Activated CD4-positive, alpha-beta T cell treated with anti-CD3 and anti-CD28 coated beads, Interleukin-2, amount 10 ng/mL, durations not matched to agents 24 days and 14 days (primary cell): ENCODE measurements around the gene CAMK1D. TPM values are rescaled to one million over a fixed set of nuclear protein-coding genes. Genes with fewer than 3 reads are reported as not detected.

ENCODE experiments used
- DNase-seq: peaks from one replicate; pipeline ENCODE4 v3.0.0; 2022
- H3K27ac Mint-ChIP-seq: one replicate; pipeline ENCODE4 v1.8.0; 2022; ENCODE audit warnings: mild to moderate bottlenecking, mixed read lengths
- H3K27me3 Mint-ChIP-seq: one replicate; pipeline ENCODE4 v1.8.0; 2022; ENCODE audit warnings: mixed read lengths
- H3K36me3 Mint-ChIP-seq: one replicate; pipeline ENCODE4 v1.8.0; 2022; ENCODE audit warnings: low read depth, mild to moderate bottlenecking, mixed read lengths
- H3K4me1 Mint-ChIP-seq: one replicate; pipeline ENCODE4 v1.8.0; 2021; ENCODE audit warnings: mixed read lengths
- H3K4me3 Mint-ChIP-seq: one replicate; pipeline ENCODE4 v1.8.0; 2022; ENCODE audit warnings: mild to moderate bottlenecking, moderate library complexity, mixed read lengths
- H3K9me3 Mint-ChIP-seq: one replicate; pipeline ENCODE4 v1.8.0; 2021; ENCODE audit warnings: mixed read lengths
- intact Hi-C: fragments of 100-400 bp; cut with micrococcal nuclease; formaldehyde crosslinking; loops from one replicate; pipeline ENCODE4 v1.15.1; 2023
- total RNA-seq: library from RNA; stranded (reverse); gene quantifications from 2 replicates; pipeline ENCODE4 v1.2.3, GENCODE V29; 2022

The CAMK1D gene
- total RNA-seq, 1 donor from 2014 or later, result 5.6 TPM

DNA sequence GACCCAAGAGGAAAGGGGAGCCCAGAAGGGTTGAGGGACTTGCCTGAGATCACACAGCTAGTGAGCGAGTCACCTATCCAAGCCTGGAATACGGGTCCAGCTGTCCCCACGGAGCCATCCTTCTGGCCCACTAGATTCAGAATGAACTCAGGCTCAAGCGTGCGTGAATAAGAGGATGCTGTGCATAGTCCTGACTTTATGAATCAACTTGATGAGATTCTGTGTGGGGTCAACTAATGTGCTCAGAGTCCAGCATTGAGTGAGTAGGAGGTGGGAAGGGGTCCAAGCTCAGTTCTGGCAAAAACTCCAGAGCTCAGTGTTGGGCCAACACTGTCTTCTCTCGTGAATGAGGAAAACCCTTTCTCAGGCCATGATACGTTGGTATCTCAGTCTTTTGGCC lies 41.4 kb downstream of the CAMK1D start:
- intact Hi-C loops, result no loop called here
- Mint-ChIP-seq H3K9me3 (no peaks in the 10 kb centered on the region), H3K4me1 (peaks cover 6% of the 10 kb centered on the region), H3K27ac (no peak overlapping the region), H3K36me3 (no peaks in the 10 kb centered on the region), H3K27me3 (no peaks in the 10 kb centered on the region), H3K4me3 (no peak overlapping the region)
- DNase-seq, result no peak

DNA sequence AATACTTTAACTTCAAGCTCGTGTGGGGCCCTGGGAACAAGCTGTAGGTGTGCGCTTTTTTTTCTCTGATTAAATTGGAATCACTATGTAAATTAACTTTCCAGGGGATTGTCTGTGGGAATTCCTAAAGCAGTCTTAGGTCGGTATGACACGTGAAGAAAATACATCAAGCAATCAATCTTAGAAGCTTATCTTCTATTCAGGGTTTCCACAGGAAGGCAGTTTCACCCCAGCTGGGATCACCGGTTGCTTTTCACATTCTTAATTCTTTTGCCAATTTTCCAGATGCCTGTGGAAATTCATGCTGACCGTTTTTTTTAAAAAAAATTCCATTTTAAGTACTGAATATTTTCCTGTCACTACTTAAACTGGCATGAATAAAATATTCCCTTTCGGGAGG lies 41.9 kb downstream of the CAMK1D start:
- Mint-ChIP-seq H3K27ac (no peak overlapping the region), H3K9me3 (no peaks in the 10 kb centered on the region), H3K27me3 (no peaks in the 10 kb centered on the region), H3K4me1 (peaks cover 7% of the 10 kb centered on the region), H3K4me3 (no peak overlapping the region), H3K36me3 (no peaks in the 10 kb centered on the region)
- DNase-seq, result no peak
- intact Hi-C loops, result no loop called here

DNA sequence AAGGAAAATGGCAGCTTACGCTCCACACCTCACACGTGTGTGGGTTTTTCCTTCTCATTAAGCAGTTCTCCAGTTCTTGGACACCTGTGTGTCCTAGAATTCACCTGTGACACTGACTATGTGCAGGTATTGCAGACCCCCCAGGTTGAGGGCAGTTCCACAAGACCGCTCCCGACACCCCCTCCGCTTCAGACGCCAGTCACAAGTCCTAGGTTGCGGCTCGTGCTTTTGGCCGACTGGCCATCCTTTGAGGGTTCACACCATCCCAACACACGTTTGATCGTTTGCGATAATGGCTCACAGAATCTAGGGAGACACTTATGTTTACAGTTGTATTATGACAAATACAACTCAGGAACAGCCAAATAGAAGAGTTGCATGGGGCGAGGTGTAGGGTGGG lies 44.5 kb downstream of the CAMK1D start:
- Mint-ChIP-seq H3K27ac (no peak overlapping the region), H3K9me3 (no peaks in the 10 kb centered on the region), H3K4me3 (no peak overlapping the region), H3K36me3 (no peaks in the 10 kb centered on the region), H3K27me3 (no peaks in the 10 kb centered on the region), H3K4me1 (peaks cover 8% of the 10 kb centered on the region)
- intact Hi-C loops, result no loop called here
- DNase-seq, result no peak

DNA sequence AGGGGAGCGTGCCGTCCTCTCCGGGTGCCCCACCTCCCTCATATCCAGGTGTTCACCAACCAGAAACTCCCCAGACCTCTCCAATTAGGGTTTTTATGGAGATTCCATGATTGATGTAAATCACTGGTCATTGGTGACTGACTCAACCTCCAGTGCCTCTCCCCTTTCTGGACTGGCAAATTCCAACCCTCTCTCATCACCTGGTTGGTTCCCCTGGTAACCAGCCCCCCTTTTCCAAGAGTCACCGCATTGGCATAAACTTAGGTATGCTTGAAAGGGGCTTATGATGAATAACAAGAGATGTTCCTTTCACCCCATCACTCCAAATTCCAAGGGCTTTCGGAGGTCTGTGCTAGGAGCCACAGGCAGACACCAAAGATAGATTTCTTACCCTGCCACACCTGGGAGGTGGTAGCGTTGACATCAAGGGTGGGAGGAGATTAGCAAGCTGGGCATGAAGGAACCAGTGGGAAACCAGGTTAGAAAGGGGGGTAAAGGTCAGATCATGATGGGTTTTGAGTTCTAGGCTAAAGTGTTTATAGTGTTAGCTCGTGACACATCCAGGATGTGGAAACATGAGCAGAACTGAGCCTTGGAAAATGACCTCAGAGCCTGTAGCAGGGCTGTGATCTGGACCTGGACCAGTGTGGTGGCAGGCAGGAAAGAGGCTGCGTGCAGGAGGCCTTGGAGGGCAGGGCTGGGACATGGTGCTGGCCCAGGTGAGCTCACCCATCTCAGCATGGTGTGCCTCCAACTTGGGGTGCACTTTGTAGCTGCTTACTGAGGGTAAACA lies 45.1 kb downstream of the CAMK1D start:
- no peaks in the 10 kb centered on the region for H3K9me3 Mint-ChIP-seq
- H3K4me3 Mint-ChIP-seq, result no peak overlapping the region
- intact Hi-C loops, result no loop called here
- no peaks in the 10 kb centered on the region for H3K27me3 Mint-ChIP-seq
- no peak overlapping the region for H3K27ac Mint-ChIP-seq
- no peaks in the 10 kb centered on the region for H3K36me3 Mint-ChIP-seq
- H3K4me1 Mint-ChIP-seq, result peaks cover 6% of the 10 kb centered on the region
- DNase-seq, result no peak

DNA sequence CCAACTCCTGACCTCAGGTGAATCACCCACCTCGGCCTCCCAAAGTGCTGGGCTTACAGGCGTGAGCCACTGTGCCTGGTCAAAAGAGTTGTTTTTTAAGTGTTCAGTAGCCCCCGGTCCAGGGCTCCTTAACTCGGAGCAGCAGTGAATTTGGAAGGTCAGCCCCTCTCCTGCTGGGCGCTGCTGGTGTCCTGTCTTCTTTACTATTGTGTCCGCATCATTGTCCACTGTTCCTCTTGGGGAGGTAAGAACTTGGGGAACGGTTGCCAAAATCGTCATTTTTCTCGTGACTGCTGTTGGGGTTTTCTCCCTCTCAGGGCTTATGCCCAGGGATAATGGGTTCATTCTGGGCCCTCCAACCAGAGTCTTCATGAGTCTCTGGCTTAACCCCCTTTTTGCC lies 46.7 kb downstream of the CAMK1D start:
- Mint-ChIP-seq H3K9me3 (no peaks in the 10 kb centered on the region), H3K4me1 (peaks cover 4% of the 10 kb centered on the region), H3K36me3 (no peaks in the 10 kb centered on the region), H3K4me3 (no peak overlapping the region), H3K27me3 (no peaks in the 10 kb centered on the region), H3K27ac (no peak overlapping the region)
- DNase-seq, result no peak
- intact Hi-C loops, result no loop called here

DNA sequence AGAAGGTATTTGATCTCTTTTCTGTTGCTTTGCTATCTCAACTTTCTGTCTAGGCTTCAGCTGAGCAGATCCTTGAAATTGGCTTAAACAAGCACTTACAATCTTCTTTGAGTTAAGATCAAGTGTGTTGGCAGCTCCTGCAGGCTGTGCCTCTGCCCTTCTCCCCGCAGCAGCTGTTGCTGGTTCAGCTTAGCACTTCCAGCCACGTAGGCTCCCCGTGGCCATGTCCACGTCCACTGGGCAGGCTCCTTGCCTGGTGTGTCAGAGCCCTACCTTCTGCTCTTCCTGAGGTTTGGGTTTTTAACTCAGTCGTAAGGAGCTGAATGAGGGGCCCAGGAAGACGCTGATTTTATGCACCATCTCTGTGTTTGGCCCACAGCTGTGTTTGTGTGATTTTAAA lies 47.2 kb downstream of the CAMK1D start:
- H3K27me3 Mint-ChIP-seq, result no peaks in the 10 kb centered on the region
- no peak overlapping the region for H3K27ac Mint-ChIP-seq
- intact Hi-C loops, result no loop called here
- H3K36me3 Mint-ChIP-seq, result no peaks in the 10 kb centered on the region
- no peak for DNase-seq
- no peak overlapping the region for H3K4me3 Mint-ChIP-seq
- no peaks in the 10 kb centered on the region for H3K9me3 Mint-ChIP-seq
- peaks cover 4% of the 10 kb centered on the region for H3K4me1 Mint-ChIP-seq

DNA sequence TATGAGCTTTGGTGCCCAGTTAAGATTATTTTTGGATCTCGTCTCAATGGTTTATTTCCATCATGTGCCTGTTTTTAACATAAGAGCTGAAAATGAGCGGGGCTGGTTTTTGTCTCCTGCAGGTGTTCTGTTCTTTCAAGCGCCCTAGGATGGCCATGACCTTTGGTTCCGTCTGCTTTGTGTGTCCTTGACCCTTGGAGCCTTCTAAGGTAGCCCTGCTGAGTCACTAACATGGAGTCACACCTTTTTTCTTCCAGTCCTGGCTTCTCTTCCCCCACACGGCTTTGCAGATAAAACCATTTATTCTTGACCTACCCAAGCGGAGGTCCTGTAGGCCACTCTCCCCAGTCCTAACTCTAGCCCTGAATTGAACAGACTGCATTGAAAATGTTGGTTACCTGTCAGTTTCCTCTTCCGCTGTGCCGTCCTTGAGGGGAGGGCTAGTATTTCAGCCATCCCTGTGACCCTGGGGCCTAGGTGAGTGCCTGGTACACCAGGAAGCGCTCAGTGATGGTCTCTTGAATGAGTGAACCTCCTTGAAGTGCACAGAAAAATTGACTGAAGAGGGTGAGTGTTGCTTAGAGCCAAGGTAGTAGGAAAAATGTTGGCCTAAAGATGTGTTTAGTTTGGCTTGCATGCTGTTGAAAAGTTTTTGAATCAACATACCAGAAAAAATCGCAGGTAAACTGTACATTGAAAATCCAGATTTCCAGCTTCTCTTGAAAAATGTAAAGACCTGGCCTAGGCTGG lies 48.0 kb downstream of the CAMK1D start:
- no peaks in the 10 kb centered on the region for H3K27me3 Mint-ChIP-seq
- no peak overlapping the region for H3K27ac Mint-ChIP-seq
- intact Hi-C loops, result no loop called here
- no peaks in the 10 kb centered on the region for H3K9me3 Mint-ChIP-seq
- H3K4me3 Mint-ChIP-seq, result no peak overlapping the region
- H3K4me1 Mint-ChIP-seq, result peaks cover 4% of the 10 kb centered on the region
- no peak for DNase-seq
- no peaks in the 10 kb centered on the region for H3K36me3 Mint-ChIP-seq

DNA sequence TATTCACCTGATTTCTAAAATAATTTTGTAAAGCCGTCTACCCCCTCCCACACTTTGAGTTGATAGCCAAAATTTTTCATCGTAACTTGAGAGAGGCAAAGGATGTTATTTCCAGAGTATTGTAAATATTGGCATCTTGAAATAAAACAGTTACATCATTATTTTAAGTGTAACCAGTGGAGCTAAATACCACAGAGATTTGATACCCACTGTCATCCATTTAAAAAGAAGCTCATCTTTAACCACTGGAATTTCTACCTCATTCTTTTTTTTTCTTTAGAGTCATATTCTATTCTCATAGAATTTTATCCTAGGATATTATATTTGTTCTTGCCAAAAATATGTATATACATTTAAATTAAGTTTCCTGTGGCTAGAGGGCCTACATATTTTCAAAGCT lies 48.6 kb downstream of the CAMK1D start:
- no peaks in the 10 kb centered on the region for H3K36me3 Mint-ChIP-seq
- no peak overlapping the region for H3K4me3 Mint-ChIP-seq
- H3K27ac Mint-ChIP-seq, result no peak overlapping the region
- no peaks in the 10 kb centered on the region for H3K27me3 Mint-ChIP-seq
- H3K4me1 Mint-ChIP-seq, result peaks cover 8% of the 10 kb centered on the region
- H3K9me3 Mint-ChIP-seq, result no peaks in the 10 kb centered on the region
- no peak for DNase-seq
- intact Hi-C loops, result no loop called here

DNA sequence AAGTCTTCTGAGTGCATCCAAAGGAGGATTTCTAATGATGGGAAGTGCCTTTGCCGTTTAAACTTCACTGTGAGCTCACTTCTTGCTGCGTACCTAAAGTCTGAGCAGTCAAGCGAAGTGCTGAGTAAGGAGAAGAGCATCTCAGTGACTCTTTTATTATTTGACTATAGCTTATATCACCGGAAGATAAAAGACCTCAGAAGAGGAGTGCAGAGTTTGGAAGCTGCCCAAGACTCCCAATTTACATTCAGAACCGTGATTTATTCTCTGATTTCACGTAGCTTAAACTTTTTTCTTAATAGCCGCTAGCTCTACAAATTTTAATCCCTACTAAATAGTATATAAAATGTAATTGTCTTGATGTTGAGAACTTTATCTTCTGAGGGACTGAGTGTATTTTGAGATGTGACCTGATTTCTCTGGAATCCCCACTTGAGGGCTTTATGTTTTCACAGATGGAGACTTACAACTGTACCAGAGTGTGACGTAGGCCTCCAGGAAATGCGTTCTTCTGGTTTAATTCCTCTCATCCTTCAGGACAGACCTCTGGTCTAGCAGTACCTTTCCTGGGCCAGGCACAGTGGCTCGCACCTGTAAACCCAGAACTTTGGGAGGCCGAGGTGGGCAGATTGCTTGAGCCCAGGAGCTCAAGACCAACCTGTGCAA lies 51.1 kb downstream of the CAMK1D start:
- DNase-seq, result no peak
- intact Hi-C loops, result no loop called here
- Mint-ChIP-seq H3K4me3 (no peak overlapping the region), H3K27ac (no peak overlapping the region), H3K4me1 (peaks cover 15% of the 10 kb centered on the region), H3K9me3 (no peaks in the 10 kb centered on the region), H3K36me3 (no peaks in the 10 kb centered on the region), H3K27me3 (no peaks in the 10 kb centered on the region)

DNA sequence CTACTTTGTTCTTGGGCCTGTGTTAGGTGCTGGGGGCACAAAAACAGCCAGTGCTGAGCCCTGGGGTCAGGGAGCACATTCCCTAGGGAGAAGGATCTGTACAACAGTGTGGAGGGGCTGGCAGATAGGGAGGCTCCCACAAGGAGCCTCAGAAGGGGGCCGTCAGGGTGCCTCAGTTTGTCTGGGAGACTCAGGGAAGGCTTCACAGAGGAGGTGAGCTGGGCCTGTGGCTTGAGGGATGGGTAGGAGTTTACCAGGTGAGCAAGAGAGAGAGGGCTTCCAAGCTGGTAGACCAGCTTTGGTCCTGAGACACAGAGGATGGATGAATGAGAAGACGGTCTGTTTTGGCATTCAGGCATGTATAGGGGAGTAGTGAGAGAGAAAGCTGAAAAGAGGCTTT lies 52.1 kb downstream of the CAMK1D start:
- intact Hi-C loops, result no loop called here
- H3K4me1 Mint-ChIP-seq, result peaks cover 19% of the 10 kb centered on the region
- no peak overlapping the region for H3K4me3 Mint-ChIP-seq
- no peaks in the 10 kb centered on the region for H3K9me3 Mint-ChIP-seq
- no peaks in the 10 kb centered on the region for H3K36me3 Mint-ChIP-seq
- H3K27ac Mint-ChIP-seq, result no peak overlapping the region
- DNase-seq, result no peak
- peaks cover 2% of the 10 kb centered on the region for H3K27me3 Mint-ChIP-seq

DNA sequence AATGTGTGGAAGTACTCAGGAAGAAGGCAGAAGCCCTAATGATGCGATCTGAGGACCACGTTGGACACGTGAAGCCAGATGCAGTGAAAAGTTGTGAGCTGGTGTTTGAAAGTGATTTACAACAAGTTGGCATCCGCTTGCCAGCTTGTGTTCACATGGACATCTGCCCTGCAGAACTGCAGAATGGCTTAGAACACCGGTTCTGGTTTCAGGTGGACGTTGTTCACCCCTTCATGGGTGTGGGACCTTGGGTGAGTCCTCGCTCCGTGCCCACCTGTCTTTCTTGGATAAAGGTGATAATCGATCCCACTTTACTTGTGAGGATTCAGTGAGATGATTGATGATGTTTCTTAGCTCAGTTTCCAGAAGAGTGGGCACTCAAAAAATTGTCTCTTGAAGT lies 53.8 kb downstream of the CAMK1D start:
- no peaks in the 10 kb centered on the region for H3K36me3 Mint-ChIP-seq

DNA sequence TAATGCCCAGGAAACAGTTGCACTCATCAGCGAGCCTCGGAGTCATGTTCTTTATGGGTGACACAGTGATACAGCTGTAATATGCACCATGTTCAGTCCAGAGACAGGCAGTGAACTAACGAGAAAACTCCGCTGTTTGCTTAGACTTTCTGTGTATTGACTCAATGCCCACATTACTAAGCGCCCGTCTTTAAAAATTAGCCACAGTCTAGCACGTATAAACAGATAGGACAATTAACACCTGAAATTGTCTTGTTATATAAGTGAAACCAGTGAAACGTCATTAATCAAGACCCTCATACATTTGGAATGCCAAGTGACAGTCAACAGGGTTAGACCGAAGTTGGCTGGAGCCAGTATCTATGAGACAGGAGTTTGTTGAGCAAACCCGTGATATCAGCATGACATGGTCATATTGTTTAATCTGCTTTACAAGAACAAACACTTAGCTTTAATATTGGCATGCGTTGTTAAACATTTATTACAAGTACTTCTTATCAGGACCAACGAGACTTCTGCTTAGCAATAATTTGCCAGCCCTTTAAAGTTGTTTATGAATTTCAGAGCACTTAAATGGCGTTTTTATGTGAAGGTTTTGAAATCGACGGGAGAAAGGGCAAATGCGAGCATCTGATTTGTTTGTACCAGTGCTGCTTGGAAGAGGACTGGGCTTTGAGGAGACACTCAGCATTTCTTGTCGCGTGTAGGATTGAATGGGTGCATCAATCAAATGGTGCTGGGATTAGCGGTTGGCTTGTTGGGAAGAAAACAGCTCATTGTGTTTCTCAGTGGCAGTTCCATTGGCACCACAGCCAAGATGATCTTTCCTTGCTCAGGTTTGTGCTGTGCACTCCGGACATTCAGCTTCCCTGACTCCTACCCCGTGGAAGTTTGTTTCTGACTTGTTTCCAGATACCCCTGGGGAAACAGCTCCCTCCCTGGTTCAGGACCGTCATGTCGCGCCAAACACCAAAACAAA lies 56.3 kb downstream of the CAMK1D start:
- peaks cover 3% of the 10 kb centered on the region for H3K27me3 Mint-ChIP-seq
- intact Hi-C loops, result loop anchor here (1.0 to 2.0 kb wide), 2 partner anchors 14 to 43 kb away; no protein-coding TSS in a partner anchor
- no peak overlapping the region for H3K27ac Mint-ChIP-seq
- H3K9me3 Mint-ChIP-seq, result no peaks in the 10 kb centered on the region
- H3K4me1 Mint-ChIP-seq, result peaks cover 24% of the 10 kb centered on the region
- H3K36me3 Mint-ChIP-seq, result no peaks in the 10 kb centered on the region
- no peak overlapping the region for H3K4me3 Mint-ChIP-seq
- no peak for DNase-seq

More for the DNA sequence above, 53.8 kb downstream of the CAMK1D start:
- peaks cover 3% of the 10 kb centered on the region for H3K27me3 Mint-ChIP-seq
- DNase-seq, result no peak
- no peak overlapping the region for H3K27ac Mint-ChIP-seq
- intact Hi-C loops, result no loop called here
- peaks cover 19% of the 10 kb centered on the region for H3K4me1 Mint-ChIP-seq
- no peak overlapping the region for H3K4me3 Mint-ChIP-seq
- H3K9me3 Mint-ChIP-seq, result no peaks in the 10 kb centered on the region

DNA sequence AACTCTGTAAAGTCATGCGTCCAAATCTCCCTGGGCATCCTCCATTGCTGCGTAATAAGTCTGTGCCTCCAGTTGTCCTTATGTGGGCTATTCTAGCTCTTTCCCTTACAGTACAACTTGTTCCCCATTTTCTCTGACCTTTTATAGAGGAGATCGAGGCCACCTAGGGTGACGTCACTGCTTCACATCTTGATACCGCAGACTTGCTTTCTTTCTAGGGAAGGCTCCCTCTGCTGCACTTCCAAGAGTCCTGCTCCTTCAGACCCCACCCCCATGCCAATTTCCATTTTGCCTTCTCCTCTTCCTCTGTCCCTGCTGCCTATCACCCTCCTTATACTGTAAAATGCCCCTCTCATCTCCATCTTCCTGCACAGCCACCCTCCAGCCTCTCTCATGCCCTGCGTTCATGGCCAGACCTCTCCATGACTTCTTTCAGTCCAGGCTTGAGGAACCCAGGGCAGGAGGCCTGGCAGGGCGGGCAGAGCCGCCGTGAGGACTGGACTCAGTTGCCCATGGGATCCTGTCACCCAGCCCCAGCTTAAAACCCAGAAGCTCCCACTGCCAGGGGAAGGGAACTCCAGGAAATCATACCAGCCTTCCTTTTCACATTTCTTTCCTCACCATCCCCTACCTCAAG lies 57.5 kb downstream of the CAMK1D start:
- H3K4me3 Mint-ChIP-seq, result no peak overlapping the region
- H3K36me3 Mint-ChIP-seq, result no peaks in the 10 kb centered on the region
- H3K9me3 Mint-ChIP-seq, result no peaks in the 10 kb centered on the region
- no peak for DNase-seq
- H3K27ac Mint-ChIP-seq, result no peak overlapping the region
- H3K27me3 Mint-ChIP-seq, result peaks cover 3% of the 10 kb centered on the region
- H3K4me1 Mint-ChIP-seq, result peaks cover 26% of the 10 kb centered on the region
- intact Hi-C loops, result no loop called here
